ENCODE results near the gene C8A. TPM values are rescaled to one million over a fixed set of nuclear protein-coding genes. Genes with fewer than 3 reads are reported as not detected.

C8A gene
- total and polyA plus RNA-seq, 12 donors, result 0.09 TPM; not detected in 11

GRCh38 chr1:56824938-56825337 is 29.7 kb upstream of the C8A start:
- H3K36me3 ChIP-seq, result no peaks in the 10 kb centered on the region
- ATAC-seq, result no peak
- DNase-seq, result no peak
- no peak for TF ChIP-seq CTCF (IDR thresholded peaks at IDR 0.05)
- no peak overlapping the region for H3K4me3 ChIP-seq
- 90 to 97% methylated on average over 1 of the region's 1 CpG for whole genome bisulfite sequencing, 2 donors
- H3K9me3 ChIP-seq, result no peaks in the 10 kb centered on the region
- peaks cover 0 to 8% (median 0%) of the 10 kb centered on the region in 7 donors for H3K27me3 ChIP-seq
- intact Hi-C loops (cut with DNase I), result loop anchor here in 4 of 10 donors (5.0 to 10.0 kb wide), 3 partner anchors 63 to 1540 kb away; no protein-coding TSS in a partner anchor
- H3K27ac ChIP-seq, result no peak overlapping the region
- H3K4me1 ChIP-seq, result peaks cover 0 to 16% (median 6%) of the 10 kb centered on the region in 9 donors

- peaks cover 0 to 11% (median 6%) of the 10 kb centered on the region in 9 donors for H3K4me1 ChIP-seq
- H3K9me3 ChIP-seq, result no peaks in the 10 kb centered on the region
- H3K4me3 ChIP-seq, result no peak overlapping the region
- intact Hi-C loops (cut with DNase I), result loop anchor here in 3 of 10 donors (10.0 kb wide), 2 partner anchors 1219 to 1541 kb away; no protein-coding TSS in a partner anchor
- DNase-seq (no peak), ATAC-seq (no peak)
- 79 to 96% methylated on average over 4 of the region's 4 CpGs for WGBS, 2 donors
- TF ChIP-seq CTCF (IDR thresholded peaks at IDR 0.05), result no peak
- no peaks in the 10 kb centered on the region for H3K36me3 ChIP-seq
- H3K27me3 ChIP-seq, result peaks cover 0 to 8% (median 0%) of the 10 kb centered on the region in 7 donors
- H3K27ac ChIP-seq, result no peak overlapping the region
Observed at GRCh38 chr1:56825436-56825835, 29.2 kb upstream of the C8A start.

- Histone ChIP-seq H3K4me1 (peaks cover 0 to 5% (median 0%) of the 10 kb centered on the region in 9 donors), H3K36me3 (no peaks in the 10 kb centered on the region), H3K27me3 (peaks cover 0 to 14% (median 0%) of the 10 kb centered on the region in 7 donors), H3K9me3 (no peaks in the 10 kb centered on the region), H3K4me3 (no peak overlapping the region), H3K27ac (no peak overlapping the region)
- DNase-seq (no peak), ATAC-seq (no peak)
- no peak for TF ChIP-seq CTCF (IDR thresholded peaks at IDR 0.05)
- intact Hi-C loops (cut with DNase I), result loop anchor here in 3 of 10 donors (10.0 kb wide), 2 partner anchors 1217 to 1543 kb away; no protein-coding TSS in a partner anchor
Observed at GRCh38 chr1:56827711-56828110, 26.9 kb upstream of the C8A start.

- H3K36me3 ChIP-seq, result no peaks in the 10 kb centered on the region
- intact Hi-C loops (cut with DNase I), result loop anchor here (5.0 to 10.0 kb wide), 15 partner anchors 135 to 1825 kb away; partner anchors contain the start of genes C8B (in 3 of the 10) and DAB1 (in 1 of the 10)
Observed at GRCh38 chr1:56830052-56830451, 24.5 kb upstream of the C8A start.

More at GRCh38 chr1:56830052-56830451, 24.5 kb upstream of the C8A start:
- Histone ChIP-seq H3K27me3 (peaks cover 0 to 14% (median 0%) of the 10 kb centered on the region in 7 donors), H3K9me3 (no peaks in the 10 kb centered on the region), H3K4me1 (peaks cover 0 to 5% (median 0%) of the 10 kb centered on the region in 9 donors), H3K4me3 (no peak overlapping the region), H3K27ac (no peak overlapping the region)
- WGBS, 2 donors, result 73 to 80% methylated on average over 4 of the region's 4 CpGs
- DNase-seq, result no peak
- no peak for TF ChIP-seq CTCF (IDR thresholded peaks at IDR 0.05)
- ATAC-seq, result no peak

All from heart right ventricle (tissue), 16 donors.